Duodenal mucosa (tissue), 2 donors: ENCODE results near the gene BLTP3B.
"Not testable (repeated sequence)": the region's sequence is repeated elsewhere in the genome, so short reads cannot be mapped to it uniquely, and the experiment has no call there.

Experiments
- H3K27ac ChIP-seq: one replicate; pipeline ENCODE4 v1.7.0; 2013; ENCODE audit warnings: low read depth, low read length
- H3K27me3 ChIP-seq, 2 donors: one replicate each; pipeline ENCODE4 v1.7.0; 2013; ENCODE audit warnings: low read length in 2 of 2, control low read depth in 1 of 2; ENCODE audit not compliant: insufficient read depth in 2 of 2, control insufficient read depth in 1 of 2
- H3K36me3 ChIP-seq, 2 donors: one replicate each; pipeline ENCODE4 v1.7.0; 2013; ENCODE audit warnings: low read length in 2 of 2, control low read depth in 1 of 2; ENCODE audit not compliant: insufficient read depth in 2 of 2, control insufficient read depth in 1 of 2
- H3K4me1 ChIP-seq, 2 donors: one replicate each; pipeline ENCODE4 v1.7.0; 2013; ENCODE audit warnings: low read length in 2 of 2, control low read depth in 1 of 2; ENCODE audit not compliant: insufficient read depth in 2 of 2, control insufficient read depth in 1 of 2
- H3K4me3 ChIP-seq, 2 donors: one replicate each; pipeline ENCODE4 v1.7.0; 2013; ENCODE audit warnings: low read length in 2 of 2, low read depth in 1 of 2
- H3K9ac ChIP-seq, 2 donors: one replicate each; pipeline ENCODE4 v1.7.0; 2013; ENCODE audit warnings: low read length in 2 of 2, low read depth in 1 of 2
- H3K9me3 ChIP-seq, 2 donors: one replicate each; pipeline ENCODE4 v1.7.0; 2013; ENCODE audit warnings: low read length in 2 of 2, control low read depth in 1 of 2; ENCODE audit not compliant: control insufficient read depth in 1 of 2

The BLTP3B gene

GRCh38 chr12:100179252-100179651 is 36.6 kb upstream of the BLTP3B start:
- no peak overlapping the region for H3K27ac ChIP-seq
- no peaks in the 10 kb centered on the region for H3K9me3 ChIP-seq
- no peaks in the 10 kb centered on the region for H3K27me3 ChIP-seq
- H3K4me1 ChIP-seq = no peaks in the 10 kb centered on the region
- no peak overlapping the region for H3K9ac ChIP-seq
- H3K4me3 ChIP-seq = no peak overlapping the region
- peaks cover 0 to 3% of the 10 kb centered on the region in 2 donors for H3K36me3 ChIP-seq

GRCh38 chr12:100176493-100176892 is 33.8 kb upstream of the BLTP3B start:
- H3K9me3 ChIP-seq, H3K27ac ChIP-seq, H3K4me3 ChIP-seq, H3K27me3 ChIP-seq, H3K4me1 ChIP-seq, H3K9ac ChIP-seq, H3K36me3 ChIP-seq: not testable (repeated sequence)

- H3K27ac ChIP-seq = no peak overlapping the region
- peaks cover under 1 to 3% of the 10 kb centered on the region in 2 donors for H3K36me3 ChIP-seq
- no peak overlapping the region for H3K4me3 ChIP-seq
- no peak overlapping the region for H3K9ac ChIP-seq
- no peaks in the 10 kb centered on the region for H3K4me1 ChIP-seq
- H3K27me3 ChIP-seq = no peaks in the 10 kb centered on the region
- H3K9me3 ChIP-seq = no peaks in the 10 kb centered on the region
Observed at GRCh38 chr12:100174495-100174894, 31.8 kb upstream of the BLTP3B start.

- no peaks in the 10 kb centered on the region for H3K9me3 ChIP-seq
- no peak overlapping the region for H3K27ac ChIP-seq
- peaks cover 0 to 3% of the 10 kb centered on the region in 2 donors for H3K36me3 ChIP-seq
- H3K4me1 ChIP-seq = no peaks in the 10 kb centered on the region
- no peak overlapping the region for H3K9ac ChIP-seq
- H3K27me3 ChIP-seq = no peaks in the 10 kb centered on the region
- no peak overlapping the region for H3K4me3 ChIP-seq
Observed at GRCh38 chr12:100173111-100173510, 30.4 kb upstream of the BLTP3B start.

- Histone ChIP-seq H3K27me3 (no peaks in the 10 kb centered on the region), H3K36me3 (peaks cover under 1 to 3% of the 10 kb centered on the region in 2 donors), H3K9ac (no peak overlapping the region), H3K27ac (no peak overlapping the region), H3K4me3 (no peak overlapping the region), H3K4me1 (no peaks in the 10 kb centered on the region), H3K9me3 (no peaks in the 10 kb centered on the region)
Observed at GRCh38 chr12:100171248-100171647, 28.6 kb upstream of the BLTP3B start.

- peaks cover 3 to 5% of the 10 kb centered on the region in 2 donors for H3K36me3 ChIP-seq
Observed at GRCh38 chr12:100170313-100170858, 27.7 kb upstream of the BLTP3B start.

GRCh38 chr12:100169345-100169744 is 26.7 kb upstream of the BLTP3B start:
- no peak overlapping the region for H3K27ac ChIP-seq
- no peaks in the 10 kb centered on the region for H3K9me3 ChIP-seq
- peaks cover 3 to 5% of the 10 kb centered on the region in 2 donors for H3K36me3 ChIP-seq
- peaks cover 0 to 2% of the 10 kb centered on the region in 2 donors for H3K4me1 ChIP-seq
- no peaks in the 10 kb centered on the region for H3K27me3 ChIP-seq
- H3K4me3 ChIP-seq = no peak overlapping the region
- H3K9ac ChIP-seq = no peak overlapping the region

More at GRCh38 chr12:100170313-100170858, 27.7 kb upstream of the BLTP3B start:
- Histone ChIP-seq H3K4me1 (no peaks in the 10 kb centered on the region), H3K27ac (no peak overlapping the region), H3K27me3 (no peaks in the 10 kb centered on the region), H3K9ac (no peak overlapping the region), H3K9me3 (no peaks in the 10 kb centered on the region), H3K4me3 (no peak overlapping the region)

- H3K9ac ChIP-seq = no peak overlapping the region
- H3K4me1 ChIP-seq = peaks cover 4 to 9% of the 10 kb centered on the region in 2 donors
- H3K9me3 ChIP-seq = no peaks in the 10 kb centered on the region
- no peak overlapping the region for H3K27ac ChIP-seq
- H3K27me3 ChIP-seq = no peaks in the 10 kb centered on the region
- no peak overlapping the region for H3K4me3 ChIP-seq
- H3K36me3 ChIP-seq = peaks cover 3 to 5% of the 10 kb centered on the region in 2 donors
Observed at GRCh38 chr12:100168562-100168961, 25.9 kb upstream of the BLTP3B start.

GRCh38 chr12:100166232-100166631 is 23.6 kb upstream of the BLTP3B start:
- no peak overlapping the region for H3K27ac ChIP-seq
- H3K27me3 ChIP-seq = no peaks in the 10 kb centered on the region
- H3K9ac ChIP-seq = no peak overlapping the region
- H3K9me3 ChIP-seq = no peaks in the 10 kb centered on the region
- peaks cover 0 to 5% of the 10 kb centered on the region in 2 donors for H3K36me3 ChIP-seq
- no peak overlapping the region for H3K4me3 ChIP-seq
- peaks cover 4 to 12% of the 10 kb centered on the region in 2 donors for H3K4me1 ChIP-seq

- no peak overlapping the region for H3K4me3 ChIP-seq
- no peaks in the 10 kb centered on the region for H3K9me3 ChIP-seq
- no peak overlapping the region for H3K9ac ChIP-seq
- H3K36me3 ChIP-seq = peaks cover 0 to 5% of the 10 kb centered on the region in 2 donors
- H3K27me3 ChIP-seq = no peaks in the 10 kb centered on the region
- H3K4me1 ChIP-seq = peaks cover 4 to 12% of the 10 kb centered on the region in 2 donors
- no peak overlapping the region for H3K27ac ChIP-seq
Observed at GRCh38 chr12:100165356-100165755, 22.7 kb upstream of the BLTP3B start.
